Activated effector memory CD4-positive, alpha-beta T cell treated with anti-CD3 and anti-CD28 coated beads, Interleukin-2, amount 50 U/mL, for 16 hours (primary cell): ENCODE results near the gene GPN2.
A peak's percentile ranks its signal among the peaks of the same experiment; 100 is the strongest.
"Not testable (repeated sequence)": the region's sequence is repeated elsewhere in the genome, so short reads cannot be mapped to it uniquely, and the experiment has no call there.

ENCODE experiments used
- DNase-seq: peaks from one replicate; pipeline ENCODE4 v3.0.0-alpha.2; 2020

Gene GPN2

GRCh38 chr1:26900001-26900814, 10.1 kb upstream of the GPN2 start, which contains the start of gene GPATCH3:
Gene GPATCH3, minus strand, starts transcription at chr1:26900467. Its CDS starts 25 bp downstream, at chr1:26900442.
- DNase-seq, result peak; percentile 94

- DNase-seq, result no peak
Measured at GRCh38 chr1:26897351-26897750, 7.3 kb upstream of the GPN2 start.

- DNase-seq, result no peak
Measured at GRCh38 chr1:26894263-26894662, 4.2 kb upstream of the GPN2 start.

GRCh38 chr1:26890467-26890796, 349 bp upstream of the GPN2 start:
- DNase-seq, result no peak

- no peak for DNase-seq
Measured at GRCh38 chr1:26888231-26888630, 1.9 kb downstream of the GPN2 start.

GRCh38 chr1:26887125-26887524, 3.0 kb downstream of the GPN2 start:
- no peak for DNase-seq

- no peak for DNase-seq
Measured at GRCh38 chr1:26882696-26883463, 7.2 kb downstream of the GPN2 start.

- not testable (repeated sequence) for DNase-seq
Measured at GRCh38 chr1:26881611-26882010, 8.5 kb downstream of the GPN2 start.

GRCh38 chr1:26879793-26880192, 10.3 kb downstream of the GPN2 start:
- DNase-seq, result no peak

- no peak for DNase-seq
Measured at GRCh38 chr1:26877326-26877725, 12.8 kb downstream of the GPN2 start.

- no peak for DNase-seq
Measured at GRCh38 chr1:26874896-26875295, 15.2 kb downstream of the GPN2 start.

- DNase-seq, result not testable (repeated sequence)
Measured at GRCh38 chr1:26873097-26873496, 17.0 kb downstream of the GPN2 start.

GRCh38 chr1:26864610-26865480, 25.2 kb downstream of the GPN2 start:
- DNase-seq, result peak; percentile 98

GRCh38 chr1:26863685-26864077, 26.4 kb downstream of the GPN2 start:
- DNase-seq, result no peak

GRCh38 chr1:26862781-26863684, 27.1 kb downstream of the GPN2 start, which contains the start of gene SFN:
Gene SFN, plus strand, starts transcription at chr1:26863149. Its CDS starts 64 bp downstream, at chr1:26863213.
- peak; percentile 82 for DNase-seq

- DNase-seq, result no peak
Measured at GRCh38 chr1:26861889-26862378, 28.1 kb downstream of the GPN2 start.

- no peak for DNase-seq
Measured at GRCh38 chr1:26861286-26861701, 28.8 kb downstream of the GPN2 start.

GRCh38 chr1:26858891-26859640, 31.0 kb downstream of the GPN2 start:
- DNase-seq, result no peak

GRCh38 chr1:26858160-26858559, 31.9 kb downstream of the GPN2 start:
- DNase-seq, result no peak

- no peak for DNase-seq
Measured at GRCh38 chr1:26857473-26858060, 32.5 kb downstream of the GPN2 start.
